ENCODE results near the gene THBS1. TPM values are rescaled to one million over a fixed set of nuclear protein-coding genes. Genes with fewer than 3 reads are reported as not detected.

Gene THBS1
- total RNA-seq (100 to 1,000 TPM; 498 to 570 TPM), polyA plus RNA-seq (ENCODE audit: insufficient read length in 6 of 6) (100 to 1,000 TPM; 126 to 263 (median 160) TPM)
- long read RNA-seq, donor 1, partial matches to known transcripts, result 6 of 8 reads
- long read RNA-seq, donor 1, other reads (novel, unspliced or antisense), result 0 of 8 reads
- long read RNA-seq, donor 2, partial matches to known transcripts, result 0 of 4 reads
- long read RNA-seq, donor 2, other reads (novel, unspliced or antisense), result 0 of 4 reads
- long read RNA-seq, donor 3, full-length matches to known transcripts, result 4 of 4 reads
- long read RNA-seq, donor 3, partial matches to known transcripts, result 0 of 4 reads
- long read RNA-seq, donor 3, other reads (novel, unspliced or antisense), result 0 of 4 reads
- long read RNA-seq, donor 4, partial matches to known transcripts, result 8 of 11 reads
- long read RNA-seq, donor 4, other reads (novel, unspliced or antisense), result 3 of 11 reads
- long read RNA-seq, donor 5, partial matches to known transcripts, result 0 of 4 reads
- long read RNA-seq, donor 5, other reads (novel, unspliced or antisense), result 0 of 4 reads
- long read RNA-seq, donor 6, full-length matches to known transcripts, result 1 of 1 reads
- long read RNA-seq, donor 6, partial matches to known transcripts, result 0 of 1 reads
- long read RNA-seq, donor 6, other reads (novel, unspliced or antisense), result 0 of 1 reads
- long read RNA-seq, donor 7, full-length matches to known transcripts, result 1 of 1 reads
- long read RNA-seq, donor 7, partial matches to known transcripts, result 0 of 1 reads
- long read RNA-seq, donor 7, other reads (novel, unspliced or antisense), result 0 of 1 reads
- long read RNA-seq, donor 8, full-length matches to known transcripts, result 3 of 3 reads
- long read RNA-seq, donor 8, partial matches to known transcripts, result 0 of 3 reads
- long read RNA-seq, donor 8, other reads (novel, unspliced or antisense), result 0 of 3 reads
- long read RNA-seq, donor 9, result 0 reads
- long read RNA-seq, donor 10, partial matches to known transcripts, result 5 of 5 reads
- long read RNA-seq, donor 10, other reads (novel, unspliced or antisense), result 0 of 5 reads
- long read RNA-seq, donor 11, result 0 reads
- long read RNA-seq, donor 12, partial matches to known transcripts, result 0 of 2 reads
- long read RNA-seq, donor 12, other reads (novel, unspliced or antisense), result 0 of 2 reads

DNA sequence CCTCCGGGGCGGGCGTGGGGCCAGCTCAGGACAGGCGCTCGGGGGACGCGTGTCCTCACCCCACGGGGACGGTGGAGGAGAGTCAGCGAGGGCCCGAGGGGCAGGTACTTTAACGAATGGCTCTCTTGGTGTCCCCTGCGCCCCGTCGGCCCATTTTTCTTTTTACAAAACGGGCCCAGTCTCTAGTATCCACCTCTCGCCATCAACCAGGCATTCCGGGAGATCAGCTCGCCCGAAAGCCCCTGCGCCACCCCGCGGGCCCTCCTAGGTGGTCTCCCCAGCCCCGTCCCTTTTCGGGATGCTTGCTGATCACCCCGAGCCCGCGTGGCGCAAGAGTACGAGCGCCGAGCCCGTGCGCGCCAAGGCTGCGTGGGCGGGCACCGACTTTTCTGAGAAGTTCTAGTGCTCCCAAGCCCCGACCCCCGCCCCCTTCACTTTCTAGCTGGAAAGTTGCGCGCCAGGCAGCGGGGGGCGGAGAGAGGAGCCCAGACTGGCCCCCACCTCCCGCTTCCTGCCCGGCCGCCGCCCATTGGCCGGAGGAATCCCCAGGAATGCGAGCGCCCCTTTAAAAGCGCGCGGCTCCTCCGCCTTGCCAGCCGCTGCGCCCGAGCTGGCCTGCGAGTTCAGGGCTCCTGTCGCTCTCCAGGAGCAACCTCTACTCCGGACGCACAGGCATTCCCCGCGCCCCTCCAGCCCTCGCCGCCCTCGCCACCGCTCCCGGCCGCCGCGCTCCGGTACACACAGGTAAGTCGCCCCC, at the start of gene THBS1:
THBS1 (plus strand) TSS at position 595 of the 757 bp plus-strand sequence. CDS start 779 bp downstream, outside the sequence.
- H3K4me1 ChIP-seq, result peaks cover 3 to 45% of the 10 kb centered on the region in 2 donors
- TF ChIP-seq, protein P1, sequence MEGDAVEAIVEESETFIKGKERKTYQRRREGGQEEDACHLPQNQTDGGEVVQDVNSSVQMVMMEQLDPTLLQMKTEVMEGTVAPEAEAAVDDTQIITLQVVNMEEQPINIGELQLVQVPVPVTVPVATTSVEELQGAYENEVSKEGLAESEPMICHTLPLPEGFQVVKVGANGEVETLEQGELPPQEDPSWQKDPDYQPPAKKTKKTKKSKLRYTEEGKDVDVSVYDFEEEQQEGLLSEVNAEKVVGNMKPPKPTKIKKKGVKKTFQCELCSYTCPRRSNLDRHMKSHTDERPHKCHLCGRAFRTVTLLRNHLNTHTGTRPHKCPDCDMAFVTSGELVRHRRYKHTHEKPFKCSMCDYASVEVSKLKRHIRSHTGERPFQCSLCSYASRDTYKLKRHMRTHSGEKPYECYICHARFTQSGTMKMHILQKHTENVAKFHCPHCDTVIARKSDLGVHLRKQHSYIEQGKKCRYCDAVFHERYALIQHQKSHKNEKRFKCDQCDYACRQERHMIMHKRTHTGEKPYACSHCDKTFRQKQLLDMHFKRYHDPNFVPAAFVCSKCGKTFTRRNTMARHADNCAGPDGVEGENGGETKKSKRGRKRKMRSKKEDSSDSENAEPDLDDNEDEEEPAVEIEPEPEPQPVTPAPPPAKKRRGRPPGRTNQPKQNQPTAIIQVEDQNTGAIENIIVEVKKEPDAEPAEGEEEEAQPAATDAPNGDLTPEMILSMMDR (IDR thresholded peaks at IDR 0.05), result peak in 1 of 2 donors; percentile 36

DNA sequence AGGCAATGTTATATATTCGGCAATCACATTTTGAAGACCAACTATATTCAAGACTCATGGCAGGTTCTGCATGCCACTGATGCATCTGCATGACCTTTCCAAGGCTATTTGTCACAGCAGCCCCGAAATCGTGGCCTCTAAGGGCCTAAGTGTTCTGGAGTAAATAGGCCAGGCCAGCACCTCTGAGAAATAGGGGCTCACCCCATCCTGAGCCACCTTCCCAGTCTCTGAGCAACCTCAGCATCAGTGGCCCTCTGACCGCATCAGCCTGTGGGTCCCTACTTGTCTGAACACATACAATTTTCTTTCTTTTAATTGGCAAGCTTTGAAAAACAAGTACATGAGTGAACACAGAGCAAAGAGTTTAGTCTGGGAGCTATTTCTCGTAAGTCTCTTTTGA, 45.9 kb upstream of the THBS1 start:
- no peak for ATAC-seq
- intact Hi-C loops (cut with DNase I), result no loop called here

More for the DNA sequence above, at the start of gene THBS1:
- peak; percentile 79 for ATAC-seq
- Histone ChIP-seq H3K4me3 (peak within 1 kb of the TSS; percentile 47 to 54), H3K27me3 (peaks cover 0 to 59% of the 10 kb centered on the region in 2 donors), H3K36me3 (peaks cover 0 to 32% of the 10 kb centered on the region in 2 donors), H3K27ac (peak within 1 kb of the TSS; percentile 67 to 91), H3K9me3 (no peaks in the 10 kb centered on the region)
- intact Hi-C loops (cut with DNase I), result loop anchor here in 1 of 2 donors (10.0 kb wide), 2 partner anchors 174 to 406 kb away; no protein-coding TSS in a partner anchor
- DNase-seq, result peak; percentile 90 to 95 (median 91)

GRCh38 chr15:39535466-39535865, 45.4 kb upstream of the THBS1 start:
- TF ChIP-seq, protein P1 (IDR thresholded peaks at IDR 0.05), result no peak
- no peaks in the 10 kb centered on the region for H3K4me1 ChIP-seq
- H3K36me3 ChIP-seq, result no peaks in the 10 kb centered on the region
- intact Hi-C loops (cut with DNase I), result no loop called here
- DNase-seq (no peak), ATAC-seq (no peak)
- no peak overlapping the region for H3K27ac ChIP-seq
- no peak overlapping the region for H3K4me3 ChIP-seq
- no peaks in the 10 kb centered on the region for H3K9me3 ChIP-seq
- no peaks in the 10 kb centered on the region for H3K27me3 ChIP-seq

More for the DNA sequence above, 45.9 kb upstream of the THBS1 start:
- TF ChIP-seq, protein P1 (IDR thresholded peaks at IDR 0.05), result no peak
- Histone ChIP-seq H3K27me3 (no peaks in the 10 kb centered on the region), H3K9me3 (no peaks in the 10 kb centered on the region), H3K27ac (no peak overlapping the region), H3K4me3 (no peak overlapping the region), H3K4me1 (no peaks in the 10 kb centered on the region), H3K36me3 (no peaks in the 10 kb centered on the region)
- no peak for DNase-seq

DNA sequence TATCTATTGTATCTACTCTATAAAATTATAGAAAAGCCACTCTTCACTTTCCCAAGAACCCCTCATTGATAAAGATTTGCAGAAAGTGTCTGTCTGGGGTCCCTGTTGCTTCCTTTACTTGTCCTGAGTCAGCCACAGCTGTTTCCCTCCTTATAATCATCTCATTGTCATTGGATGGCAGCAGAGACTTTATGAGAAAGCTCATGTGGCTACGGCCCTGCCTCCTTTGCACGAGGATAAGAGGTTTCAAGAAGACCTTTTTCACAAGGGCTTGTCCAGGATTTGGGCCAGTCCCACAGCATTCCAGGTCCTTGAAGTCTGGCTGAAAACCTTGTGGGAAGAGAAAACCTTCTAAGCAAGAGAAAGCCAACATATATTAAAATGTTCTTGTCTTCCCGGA, 41.9 kb upstream of the THBS1 start:
- no peak for ATAC-seq
- Histone ChIP-seq H3K27me3 (no peaks in the 10 kb centered on the region), H3K9me3 (peaks cover 0 to under 1% of the 10 kb centered on the region in 2 donors), H3K4me3 (no peak overlapping the region), H3K36me3 (no peaks in the 10 kb centered on the region), H3K4me1 (no peaks in the 10 kb centered on the region), H3K27ac (no peak overlapping the region)
- DNase-seq, result no peak
- TF ChIP-seq, protein P1 (IDR thresholded peaks at IDR 0.05), result no peak
- intact Hi-C loops (cut with DNase I), result no loop called here

Data from left lung (tissue), 14 donors.